Tibial artery (tissue), 4 donors: Measurements from ENCODE around the gene TIGD6.

Experiments
- DNase-seq, 2 donors: peaks; one replicate each; pipeline ENCODE4 v3.0.0-alpha.2; 2019
- H3K27ac ChIP-seq, 2 donors: fragments of 200-600 bp; sonication (generic) in 1 of 2; 1 replicate in 1 of 2; 2 replicates in 1 of 2; pipeline ENCODE4 v1.5.1; 2018 to 2019; ENCODE audit warnings: mild to moderate bottlenecking in 1 of 2
- H3K27me3 ChIP-seq, 2 donors: fragments of 200-600 bp; sonication (generic) in 1 of 2; one replicate each; pipeline versions ENCODE4 v1.5.1 to v1.6.0; 2016 to 2019
- H3K36me3 ChIP-seq, 3 donors: fragments of 200-600 bp; sonication (generic) in 2 of 3; one replicate each; pipeline ENCODE4 v1.5.1; 2016 to 2019; ENCODE audit warnings: mild to moderate bottlenecking in 2 of 3
- H3K4me1 ChIP-seq, 4 donors: fragments of 200-600 bp; sonication (generic) in 2 of 4; 1 replicate in 3 of 4; 2 replicates in 1 of 4; pipeline ENCODE4 v1.5.1; 2016 to 2019
- H3K4me3 ChIP-seq, 2 donors: fragments of 200-600 bp; sonication (generic) in 1 of 2; 1 replicate in 1 of 2; 2 replicates in 1 of 2; pipeline ENCODE4 v1.5.1; 2018 to 2019; ENCODE audit warnings: mild to moderate bottlenecking in 2 of 2
- H3K9me3 ChIP-seq, 3 donors: fragments of 200-600 bp; sonication (generic) in 1 of 3; one replicate each; pipeline ENCODE4 v1.5.1; 2016 to 2019
- CTCF ChIP-seq, 2 experiments: fragments of 200-600 bp in 1 of 2; fragments of 450-650 bp in 1 of 2; IDR thresholded peaks; one replicate each; pipeline ENCODE4 v1.5.1; 2017 to 2019; ENCODE audit warnings: antibody characterized with exemption in 2 of 2, mild to moderate bottlenecking in 1 of 2, moderate library complexity in 1 of 2
- intact Hi-C: fragments of 100-400 bp; cut with DNase I; formaldehyde crosslinking; loops from one replicate; pipeline ENCODE4 v1.15.0; 2023; ENCODE audit warnings: low total_unique reads

TIGD6 gene

DNA sequence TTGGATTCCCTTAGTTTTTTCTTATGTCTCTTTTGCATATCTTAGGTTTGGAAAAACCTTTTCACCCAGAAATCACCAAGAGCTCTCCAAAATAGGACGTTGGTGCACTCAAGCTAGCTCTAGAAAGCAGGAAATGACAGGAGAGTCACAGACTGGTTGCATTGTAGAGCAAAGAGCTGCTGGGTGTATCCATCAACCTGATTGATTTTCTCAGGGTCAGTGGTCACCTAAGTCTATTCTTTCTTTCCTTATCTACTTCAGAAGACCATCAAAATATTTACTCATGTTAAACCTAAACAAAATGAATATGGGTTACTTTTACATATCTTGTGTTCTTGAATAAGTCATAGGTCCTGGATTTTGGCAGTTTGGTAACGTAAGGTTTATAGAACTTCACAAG is 25.0 kb downstream of the TIGD6 start:
- Histone ChIP-seq H3K36me3 (peaks cover 14 to 25% (median 23%) of the 10 kb centered on the region in 3 donors), H3K4me1 (no peaks in the 10 kb centered on the region), H3K27ac (no peak overlapping the region), H3K27me3 (no peaks in the 10 kb centered on the region), H3K9me3 (no peaks in the 10 kb centered on the region), H3K4me3 (no peak overlapping the region)
- DNase-seq, result no peak
- intact Hi-C loops, result no loop called here
- TF ChIP-seq CTCF (IDR thresholded peaks at IDR 0.05), result no peak

GRCh38 chr5:149969181-149969930 is 31.1 kb downstream of the TIGD6 start:
- intact Hi-C loops, result no loop called here
- no peaks in the 10 kb centered on the region for H3K9me3 ChIP-seq
- TF ChIP-seq CTCF (IDR thresholded peaks at IDR 0.05), result no peak

DNA sequence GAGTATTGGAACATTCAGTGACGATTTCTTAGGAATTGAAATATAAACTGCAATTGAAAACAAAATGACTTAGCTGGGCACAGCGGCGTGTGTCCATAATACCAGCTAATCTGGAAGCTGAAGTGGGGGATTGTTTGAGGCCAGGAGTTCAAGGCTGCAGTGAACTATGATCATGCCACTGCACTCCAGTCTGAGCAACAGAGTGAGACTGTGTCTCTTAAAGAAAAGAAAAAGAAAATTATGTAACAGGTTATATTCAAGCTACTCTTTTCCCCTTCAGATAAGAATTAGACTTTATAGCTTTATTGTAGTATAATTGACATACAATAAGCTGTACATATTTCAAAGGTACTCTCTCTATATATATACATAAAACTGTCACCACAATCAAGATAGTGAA is 33.5 kb downstream of the TIGD6 start:
- H3K4me1 ChIP-seq, result peaks cover 0 to 6% (median 0%) of the 10 kb centered on the region in 4 donors
- no peak for TF ChIP-seq CTCF (IDR thresholded peaks at IDR 0.05)
- no peaks in the 10 kb centered on the region for H3K27me3 ChIP-seq
- no peak overlapping the region for H3K4me3 ChIP-seq
- no peaks in the 10 kb centered on the region for H3K9me3 ChIP-seq
- H3K36me3 ChIP-seq, result no peaks in the 10 kb centered on the region
- intact Hi-C loops, result no loop called here
- DNase-seq, result no peak
- no peak overlapping the region for H3K27ac ChIP-seq

More at GRCh38 chr5:149969181-149969930, 31.1 kb downstream of the TIGD6 start:
- Histone ChIP-seq H3K27ac (no peak overlapping the region), H3K36me3 (no peaks in the 10 kb centered on the region), H3K4me1 (no peaks in the 10 kb centered on the region), H3K27me3 (no peaks in the 10 kb centered on the region), H3K4me3 (no peak overlapping the region)
- no peak for DNase-seq

DNA sequence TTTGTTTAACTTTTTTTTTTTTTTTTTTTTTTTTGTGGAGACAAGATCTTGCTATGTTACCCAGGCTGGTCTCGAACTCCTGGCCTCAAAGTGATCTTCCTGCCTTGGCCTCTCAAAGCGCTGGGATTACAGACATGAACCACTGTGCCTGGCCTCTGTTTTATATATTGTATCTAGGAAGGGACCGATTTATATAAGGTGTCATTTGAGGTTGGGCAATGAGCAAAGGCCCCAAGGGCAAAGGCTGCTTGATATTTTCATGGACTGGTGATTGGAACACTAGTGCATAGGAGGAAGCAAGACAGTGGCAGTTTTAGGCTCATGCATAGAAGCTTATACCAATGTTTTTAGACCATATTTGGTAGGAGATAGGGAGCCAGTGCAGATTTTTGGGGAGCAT is 36.7 kb downstream of the TIGD6 start:
- intact Hi-C loops, result loop anchor here (5.0 kb wide), 1 partner anchor 126 kb away; no protein-coding TSS in a partner anchor
- H3K4me3 ChIP-seq, result no peak overlapping the region
- no peak overlapping the region for H3K27ac ChIP-seq
- H3K9me3 ChIP-seq, result no peaks in the 10 kb centered on the region
- H3K27me3 ChIP-seq, result no peaks in the 10 kb centered on the region
- peaks cover 0 to 27% (median 11%) of the 10 kb centered on the region in 4 donors for H3K4me1 ChIP-seq
- TF ChIP-seq CTCF (IDR thresholded peaks at IDR 0.05), result no peak
- no peaks in the 10 kb centered on the region for H3K36me3 ChIP-seq
- DNase-seq, result no peak

DNA sequence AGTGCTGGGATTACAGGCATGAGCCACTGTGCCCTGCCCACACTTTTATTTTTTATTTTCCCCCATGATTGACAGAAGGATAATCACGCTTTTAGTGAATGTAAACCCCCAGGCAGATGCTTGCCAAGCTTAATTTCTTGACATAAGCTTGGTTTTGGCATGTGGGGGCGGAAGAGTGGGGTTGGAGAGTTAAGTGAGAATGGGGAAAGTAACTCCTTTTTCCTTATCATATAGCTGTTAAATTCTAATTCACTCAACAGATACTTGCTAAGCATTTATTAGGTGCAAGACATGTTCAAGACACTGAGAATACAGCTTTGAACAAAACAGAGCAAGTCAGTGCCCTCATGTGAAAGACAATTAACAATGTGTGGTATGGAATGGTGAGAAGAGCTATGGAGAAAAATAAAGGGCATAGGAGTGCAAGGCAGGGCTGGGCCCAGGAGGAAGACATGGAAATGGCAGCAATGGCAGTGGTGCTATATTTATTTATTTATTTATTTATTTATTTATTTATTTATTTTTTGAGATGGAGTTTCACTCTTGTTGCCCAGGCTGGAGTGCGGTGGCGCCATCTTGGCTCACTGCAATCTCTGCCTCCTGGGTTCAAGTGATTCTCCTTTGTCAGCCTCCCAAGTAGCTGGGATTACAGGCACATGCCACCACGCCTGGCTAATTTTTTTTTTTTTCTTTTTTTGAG is 37.7 kb downstream of the TIGD6 start:
- Histone ChIP-seq H3K36me3 (no peaks in the 10 kb centered on the region), H3K4me3 (no peak overlapping the region), H3K27ac (no peak overlapping the region), H3K27me3 (no peaks in the 10 kb centered on the region), H3K4me1 (peaks cover 0 to 27% (median 11%) of the 10 kb centered on the region in 4 donors), H3K9me3 (no peaks in the 10 kb centered on the region)
- DNase-seq, result no peak
- TF ChIP-seq CTCF (IDR thresholded peaks at IDR 0.05), result no peak
- intact Hi-C loops, result loop anchor here (5.0 kb wide), 1 partner anchor 125 kb away; no protein-coding TSS in a partner anchor
